Panc1 (cell line): ENCODE measurements around the gene ERC2. TPM values are rescaled to one million over a fixed set of nuclear protein-coding genes. Genes with fewer than 3 reads are reported as not detected.

Experiments
- ATAC-seq: fragments of 200-7000 bp; cut with Tn5 transposase; 2 replicates; pipeline ENCODE4 v1.9.1; 2020; ENCODE audit warnings: mild to moderate bottlenecking, moderate library complexity
- BruUV-seq: library from RNA; stranded (reverse); fragments of 400-500 nt; replicated peaks from 2 replicates; lab custom pipeline; 2021; lab: Mats Ljungman, UMichigan
- CTCF ChIA-PET: fragments of 300-600 bp; sonication (Branson Sonifier 250); formaldehyde crosslinking; loops from one replicate; lab custom pipeline; 2022; ENCODE audit warnings: antibody characterized with exemption; lab: Charles Lee
- POLR2A ChIA-PET: fragments of 300-600 bp; sonication (Branson Sonifier 250); formaldehyde crosslinking; loops from one replicate; lab custom pipeline; 2022; ENCODE audit warnings: antibody characterized with exemption; lab: Charles Lee
- DNase-seq: peaks from one replicate; pipeline ENCODE4 v3.0.0-alpha.2; 2010; ENCODE audit warnings: low read depth, low spot score
- H3K27ac ChIP-seq: 2 replicates; pipeline ENCODE4 v1.5.1; 2011; ENCODE audit warnings: mild to moderate bottlenecking, low read length, inconsistent platforms
- H3K27me3 ChIP-seq: fragments of 200-500 bp; sonication (Bioruptor generic); 2 replicates; pipeline ENCODE4 v1.6.0; 2014; ENCODE audit warnings: low read length, inconsistent platforms; ENCODE audit not compliant: control insufficient read depth, insufficient read depth
- H3K36me3 ChIP-seq: fragments of 200-500 bp; sonication (Bioruptor generic); 2 replicates; pipeline ENCODE4 v1.5.1; 2014; ENCODE audit warnings: inconsistent platforms, mild to moderate bottlenecking, low read length, moderate library complexity; ENCODE audit not compliant: control insufficient read depth, insufficient read depth
- H3K4me1 ChIP-seq: 2 replicates; pipeline ENCODE4 v1.5.1; 2011; ENCODE audit warnings: inconsistent platforms, mild to moderate bottlenecking, low read length, moderate library complexity; ENCODE audit not compliant: control insufficient read depth, insufficient read depth
- H3K4me3 ChIP-seq, 2 experiments: 2 replicates each; pipeline ENCODE4 v1.5.1; 2011 to 2012; ENCODE audit warnings: low read depth in 2 of 2, low read length in 2 of 2, mild to moderate bottlenecking in 2 of 2, inconsistent platforms in 1 of 2, moderate library complexity in 1 of 2
- H3K9me3 ChIP-seq: fragments of 200-500 bp; sonication (Bioruptor generic); 2 replicates; pipeline ENCODE4 v1.5.1; 2014; ENCODE audit warnings: low read depth, mild to moderate bottlenecking, inconsistent platforms, low read length, moderate library complexity; ENCODE audit not compliant: control insufficient read depth, insufficient read depth
- POLR2AphosphoS5 ChIP-seq: IDR thresholded peaks from 2 replicates; pipeline ENCODE4 v1.6.1; 2012; ENCODE audit warnings: mild to moderate bottlenecking, low read depth, low read length, moderate library complexity
- SIN3A ChIP-seq: IDR thresholded peaks from 2 replicates; pipeline ENCODE4 v1.6.1; 2012; ENCODE audit warnings: low read depth, mild to moderate bottlenecking, low read length, moderate library complexity, borderline replicate concordance; ENCODE audit not compliant: insufficient read depth
- TCF7L2 ChIP-seq: IDR thresholded peaks from 2 replicates; pipeline ENCODE4 v1.6.1; 2011; ENCODE audit warnings: mild to moderate bottlenecking, low read depth, low read length, inconsistent platforms
- in situ Hi-C: cut with HindIII; loops from 2 replicates; pipeline ENCODE4 v1.10.0; 2016; ENCODE audit warnings: low sequenced_read_pairs, low pct_unique_long_range_greater_than_20kb
- intact Hi-C: fragments of 100-400 bp; cut with micrococcal nuclease; formaldehyde crosslinking; loops from one replicate; pipeline ENCODE4 v1.10.0; 2022; ENCODE audit not compliant: unreplicated experiment
- total RNA-seq: library from RNA; stranded (reverse); gene quantifications from one replicate; pipeline ENCODE4 v1.2.1, GENCODE V29; 2021; ENCODE audit not compliant: unreplicated experiment
- TF ChIP-seq, protein P1 (sequence below), 2 experiments: IDR thresholded peaks; 2 replicates each; pipeline ENCODE4 v1.6.1; 2011 to 2012; ENCODE audit warnings: low read depth in 2 of 2, control low read depth in 1 of 2, low read length in 1 of 2, mild to moderate bottlenecking in 1 of 2, moderate library complexity in 1 of 2; ENCODE audit not compliant: insufficient read depth in 1 of 2
- TF ChIP-seq, protein P2 (sequence below): fragments of 450-650 bp; IDR thresholded peaks from 2 replicates; pipeline ENCODE4 v1.5.1; 2017; ENCODE audit warnings: mild to moderate bottlenecking

ERC2 gene
- total RNA-seq, 1 experiment from 2014 or later = 0.33 TPM

DNA sequence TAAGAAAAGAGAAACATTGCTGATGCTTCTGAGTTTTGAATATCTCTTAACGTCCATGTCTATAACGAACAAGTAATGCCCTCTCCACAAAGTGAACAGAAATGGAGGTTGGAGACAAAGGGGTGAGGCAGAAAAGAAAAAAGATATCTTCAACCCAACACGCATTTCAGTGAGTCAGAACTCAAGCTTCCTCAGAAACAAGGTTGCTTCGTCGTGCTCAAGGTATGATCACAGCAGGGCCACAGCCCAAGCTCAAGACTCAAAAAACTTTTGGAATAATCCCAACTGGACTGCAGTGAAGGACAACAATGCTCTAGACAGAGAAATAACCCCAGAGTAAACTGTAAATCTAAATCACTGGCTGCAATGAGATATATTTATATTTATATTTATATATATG, 1000.0 kb downstream of the ERC2 start:
- intact Hi-C loops = no loop called here
- ATAC-seq (no peak), DNase-seq (no peak)
- BruUV-seq = no TSS peak
- TF ChIP-seq, protein P1, sequence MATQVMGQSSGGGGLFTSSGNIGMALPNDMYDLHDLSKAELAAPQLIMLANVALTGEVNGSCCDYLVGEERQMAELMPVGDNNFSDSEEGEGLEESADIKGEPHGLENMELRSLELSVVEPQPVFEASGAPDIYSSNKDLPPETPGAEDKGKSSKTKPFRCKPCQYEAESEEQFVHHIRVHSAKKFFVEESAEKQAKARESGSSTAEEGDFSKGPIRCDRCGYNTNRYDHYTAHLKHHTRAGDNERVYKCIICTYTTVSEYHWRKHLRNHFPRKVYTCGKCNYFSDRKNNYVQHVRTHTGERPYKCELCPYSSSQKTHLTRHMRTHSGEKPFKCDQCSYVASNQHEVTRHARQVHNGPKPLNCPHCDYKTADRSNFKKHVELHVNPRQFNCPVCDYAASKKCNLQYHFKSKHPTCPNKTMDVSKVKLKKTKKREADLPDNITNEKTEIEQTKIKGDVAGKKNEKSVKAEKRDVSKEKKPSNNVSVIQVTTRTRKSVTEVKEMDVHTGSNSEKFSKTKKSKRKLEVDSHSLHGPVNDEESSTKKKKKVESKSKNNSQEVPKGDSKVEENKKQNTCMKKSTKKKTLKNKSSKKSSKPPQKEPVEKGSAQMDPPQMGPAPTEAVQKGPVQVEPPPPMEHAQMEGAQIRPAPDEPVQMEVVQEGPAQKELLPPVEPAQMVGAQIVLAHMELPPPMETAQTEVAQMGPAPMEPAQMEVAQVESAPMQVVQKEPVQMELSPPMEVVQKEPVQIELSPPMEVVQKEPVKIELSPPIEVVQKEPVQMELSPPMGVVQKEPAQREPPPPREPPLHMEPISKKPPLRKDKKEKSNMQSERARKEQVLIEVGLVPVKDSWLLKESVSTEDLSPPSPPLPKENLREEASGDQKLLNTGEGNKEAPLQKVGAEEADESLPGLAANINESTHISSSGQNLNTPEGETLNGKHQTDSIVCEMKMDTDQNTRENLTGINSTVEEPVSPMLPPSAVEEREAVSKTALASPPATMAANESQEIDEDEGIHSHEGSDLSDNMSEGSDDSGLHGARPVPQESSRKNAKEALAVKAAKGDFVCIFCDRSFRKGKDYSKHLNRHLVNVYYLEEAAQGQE (IDR thresholded peaks at IDR 0.05; ENCODE audit: insufficient read depth in 1 of 2, low read depth in 2 of 2, low read length in 1 of 2) = no peak
- TF ChIP-seq, protein P2, sequence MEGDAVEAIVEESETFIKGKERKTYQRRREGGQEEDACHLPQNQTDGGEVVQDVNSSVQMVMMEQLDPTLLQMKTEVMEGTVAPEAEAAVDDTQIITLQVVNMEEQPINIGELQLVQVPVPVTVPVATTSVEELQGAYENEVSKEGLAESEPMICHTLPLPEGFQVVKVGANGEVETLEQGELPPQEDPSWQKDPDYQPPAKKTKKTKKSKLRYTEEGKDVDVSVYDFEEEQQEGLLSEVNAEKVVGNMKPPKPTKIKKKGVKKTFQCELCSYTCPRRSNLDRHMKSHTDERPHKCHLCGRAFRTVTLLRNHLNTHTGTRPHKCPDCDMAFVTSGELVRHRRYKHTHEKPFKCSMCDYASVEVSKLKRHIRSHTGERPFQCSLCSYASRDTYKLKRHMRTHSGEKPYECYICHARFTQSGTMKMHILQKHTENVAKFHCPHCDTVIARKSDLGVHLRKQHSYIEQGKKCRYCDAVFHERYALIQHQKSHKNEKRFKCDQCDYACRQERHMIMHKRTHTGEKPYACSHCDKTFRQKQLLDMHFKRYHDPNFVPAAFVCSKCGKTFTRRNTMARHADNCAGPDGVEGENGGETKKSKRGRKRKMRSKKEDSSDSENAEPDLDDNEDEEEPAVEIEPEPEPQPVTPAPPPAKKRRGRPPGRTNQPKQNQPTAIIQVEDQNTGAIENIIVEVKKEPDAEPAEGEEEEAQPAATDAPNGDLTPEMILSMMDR = no peak
- TF ChIP-seq TCF7L2 = no peak
- no peak for TF ChIP-seq POLR2AphosphoS5
- no peak for TF ChIP-seq SIN3A
- H3K4me3 ChIP-seq = no peak overlapping the region
- H3K27me3 ChIP-seq = no peaks in the 10 kb centered on the region
- H3K27ac ChIP-seq = no peak overlapping the region
- no peaks in the 10 kb centered on the region for H3K4me1 ChIP-seq
- no peaks in the 10 kb centered on the region for H3K36me3 ChIP-seq
- ChIA-PET POLR2A (no interaction called here), CTCF (no interaction called here)
- in situ Hi-C loops = no loop called here
- no peaks in the 10 kb centered on the region for H3K9me3 ChIP-seq

DNA sequence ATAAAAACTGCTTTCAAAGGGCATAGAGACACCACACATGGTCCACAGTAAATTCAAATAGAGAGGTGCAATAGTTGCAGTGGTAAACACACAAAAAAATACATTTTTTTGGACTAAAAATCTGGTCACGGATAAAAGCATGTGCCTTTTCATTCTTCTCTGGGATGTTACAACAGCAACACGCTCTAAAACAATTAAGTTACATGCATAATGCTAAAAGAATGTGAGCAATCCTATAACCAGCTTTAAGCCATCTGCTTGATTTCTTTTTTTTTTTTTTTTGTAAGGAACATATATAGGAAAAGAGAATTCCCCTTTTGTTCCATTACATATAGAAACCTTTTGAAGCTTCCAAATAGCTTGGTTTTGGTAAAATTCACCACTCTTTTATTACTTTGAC, 1001.2 kb downstream of the ERC2 start:
- CTCF ChIA-PET = no interaction called here
- Histone ChIP-seq H3K27ac (no peak overlapping the region), H3K36me3 (no peaks in the 10 kb centered on the region), H3K4me3 (no peak overlapping the region), H3K4me1 (no peaks in the 10 kb centered on the region), H3K9me3 (no peaks in the 10 kb centered on the region), H3K27me3 (no peaks in the 10 kb centered on the region)
- DNase-seq (no peak), ATAC-seq (no peak)
- BruUV-seq = no TSS peak
- intact Hi-C loops (no loop called here), in situ Hi-C loops (no loop called here)
- TF ChIP-seq SIN3A (no peak), TCF7L2 (no peak), POLR2AphosphoS5 (no peak)
- TF ChIP-seq, protein P2 = no peak
- TF ChIP-seq, protein P1 (IDR thresholded peaks at IDR 0.05; ENCODE audit: insufficient read depth in 1 of 2, low read depth in 2 of 2, low read length in 1 of 2) = no peak
- POLR2A ChIA-PET = no interaction called here
